ENCODE measurements around the gene C9orf78. TPM values are rescaled to one million over a fixed set of nuclear protein-coding genes. Genes with fewer than 3 reads are reported as not detected.

Gene C9orf78
- total RNA-seq, 2 donors from 2014 or later = 63.7 to 76.8 TPM

DNA sequence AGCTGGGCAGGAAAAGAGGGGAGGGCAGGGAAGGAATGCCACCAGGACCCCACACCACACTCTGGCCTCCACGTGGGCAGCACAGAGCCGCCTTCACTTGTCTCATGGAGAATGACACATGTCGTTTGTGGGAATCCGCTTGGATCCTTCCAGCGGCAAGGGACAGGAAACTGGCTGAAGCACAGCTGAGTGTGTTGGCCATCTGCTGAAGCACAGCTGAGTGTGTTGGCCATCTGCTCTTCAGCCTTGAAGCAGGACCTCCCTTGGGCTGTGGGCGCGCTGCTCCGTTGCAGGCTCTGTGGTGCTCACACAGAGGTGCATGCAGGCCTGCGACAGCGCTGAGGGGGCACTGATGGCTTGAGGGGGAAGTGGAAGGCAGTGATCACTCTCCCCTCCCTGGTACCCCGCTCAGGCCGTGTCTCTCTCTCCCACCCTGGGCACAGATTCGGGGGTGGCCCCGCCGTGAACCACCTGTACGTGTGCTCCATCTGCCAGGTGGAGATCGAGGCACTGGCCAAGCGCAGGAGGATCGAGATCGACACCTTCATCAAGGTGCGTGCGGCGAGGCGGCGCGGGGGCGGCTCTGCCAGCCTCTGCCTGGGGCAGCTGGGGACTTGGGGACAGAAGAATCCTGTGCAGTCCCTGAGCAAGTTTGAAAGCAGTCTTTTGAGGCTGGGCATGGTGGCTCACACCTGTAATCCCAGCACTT is 40.8 kb upstream of the C9orf78 start:
- intact Hi-C loops (cut with DNase I) = no loop called here
- Histone ChIP-seq H3K4me3 (no peak overlapping the region), H3K4me1 (replicated peaks) (no peaks in the 10 kb centered on the region), H3K27me3 (replicated peaks; ENCODE audit: insufficient read depth) (no peaks in the 10 kb centered on the region), H3K36me3 (peaks cover 18 to 41% of the 10 kb centered on the region in 2 donors), H3K9me3 (no peaks in the 10 kb centered on the region), H3K27ac (no peak overlapping the region)
- 96% methylated on average over 27 of the region's 27 CpGs for WGBS
- TF ChIP-seq POLR2AphosphoS5 (IDR thresholded peaks at IDR 0.05) (no peak), POLR2A (IDR thresholded peaks at IDR 0.05) (no peak)
- TF ChIP-seq, protein P1, sequence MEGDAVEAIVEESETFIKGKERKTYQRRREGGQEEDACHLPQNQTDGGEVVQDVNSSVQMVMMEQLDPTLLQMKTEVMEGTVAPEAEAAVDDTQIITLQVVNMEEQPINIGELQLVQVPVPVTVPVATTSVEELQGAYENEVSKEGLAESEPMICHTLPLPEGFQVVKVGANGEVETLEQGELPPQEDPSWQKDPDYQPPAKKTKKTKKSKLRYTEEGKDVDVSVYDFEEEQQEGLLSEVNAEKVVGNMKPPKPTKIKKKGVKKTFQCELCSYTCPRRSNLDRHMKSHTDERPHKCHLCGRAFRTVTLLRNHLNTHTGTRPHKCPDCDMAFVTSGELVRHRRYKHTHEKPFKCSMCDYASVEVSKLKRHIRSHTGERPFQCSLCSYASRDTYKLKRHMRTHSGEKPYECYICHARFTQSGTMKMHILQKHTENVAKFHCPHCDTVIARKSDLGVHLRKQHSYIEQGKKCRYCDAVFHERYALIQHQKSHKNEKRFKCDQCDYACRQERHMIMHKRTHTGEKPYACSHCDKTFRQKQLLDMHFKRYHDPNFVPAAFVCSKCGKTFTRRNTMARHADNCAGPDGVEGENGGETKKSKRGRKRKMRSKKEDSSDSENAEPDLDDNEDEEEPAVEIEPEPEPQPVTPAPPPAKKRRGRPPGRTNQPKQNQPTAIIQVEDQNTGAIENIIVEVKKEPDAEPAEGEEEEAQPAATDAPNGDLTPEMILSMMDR (IDR thresholded peaks at IDR 0.05) = no peak
- DNase-seq (ENCODE audit: low spot score) = no peak

DNA sequence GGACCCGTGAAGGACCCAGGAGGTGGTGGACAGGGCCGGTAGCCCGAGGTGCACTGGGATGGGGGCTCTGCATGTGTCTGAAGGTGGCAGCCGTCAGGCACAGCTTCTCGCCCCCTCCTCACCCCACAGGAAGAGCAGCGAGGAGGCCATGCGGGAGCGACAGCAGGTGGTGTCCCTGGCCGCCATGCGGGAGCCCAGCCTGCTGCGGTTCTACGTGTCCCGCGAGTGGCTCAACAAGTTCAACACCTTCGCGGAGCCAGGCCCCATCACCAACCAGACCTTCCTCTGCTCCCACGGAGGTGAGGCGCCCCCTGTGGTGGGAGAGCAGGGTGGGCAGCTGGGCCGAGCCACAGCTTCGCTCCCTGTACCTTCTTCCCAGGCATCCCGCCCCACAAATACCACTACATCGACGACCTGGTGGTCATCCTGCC is 40.1 kb upstream of the C9orf78 start:
- DNase-seq (ENCODE audit: low spot score) = no peak
- Histone ChIP-seq H3K9me3 (no peaks in the 10 kb centered on the region), H3K36me3 (peaks cover 18 to 34% of the 10 kb centered on the region in 2 donors), H3K27ac (no peak overlapping the region), H3K4me1 (replicated peaks) (no peaks in the 10 kb centered on the region), H3K4me3 (no peak overlapping the region), H3K27me3 (replicated peaks; ENCODE audit: insufficient read depth) (no peaks in the 10 kb centered on the region)
- TF ChIP-seq POLR2AphosphoS5 (IDR thresholded peaks at IDR 0.05) = no peak
- TF ChIP-seq, protein P1 (IDR thresholded peaks at IDR 0.05) = no peak
- no peak for TF ChIP-seq POLR2A (IDR thresholded peaks at IDR 0.05)
- WGBS = 87% methylated on average over 21 of the region's 23 CpGs
- intact Hi-C loops (cut with DNase I) = no loop called here

DNA sequence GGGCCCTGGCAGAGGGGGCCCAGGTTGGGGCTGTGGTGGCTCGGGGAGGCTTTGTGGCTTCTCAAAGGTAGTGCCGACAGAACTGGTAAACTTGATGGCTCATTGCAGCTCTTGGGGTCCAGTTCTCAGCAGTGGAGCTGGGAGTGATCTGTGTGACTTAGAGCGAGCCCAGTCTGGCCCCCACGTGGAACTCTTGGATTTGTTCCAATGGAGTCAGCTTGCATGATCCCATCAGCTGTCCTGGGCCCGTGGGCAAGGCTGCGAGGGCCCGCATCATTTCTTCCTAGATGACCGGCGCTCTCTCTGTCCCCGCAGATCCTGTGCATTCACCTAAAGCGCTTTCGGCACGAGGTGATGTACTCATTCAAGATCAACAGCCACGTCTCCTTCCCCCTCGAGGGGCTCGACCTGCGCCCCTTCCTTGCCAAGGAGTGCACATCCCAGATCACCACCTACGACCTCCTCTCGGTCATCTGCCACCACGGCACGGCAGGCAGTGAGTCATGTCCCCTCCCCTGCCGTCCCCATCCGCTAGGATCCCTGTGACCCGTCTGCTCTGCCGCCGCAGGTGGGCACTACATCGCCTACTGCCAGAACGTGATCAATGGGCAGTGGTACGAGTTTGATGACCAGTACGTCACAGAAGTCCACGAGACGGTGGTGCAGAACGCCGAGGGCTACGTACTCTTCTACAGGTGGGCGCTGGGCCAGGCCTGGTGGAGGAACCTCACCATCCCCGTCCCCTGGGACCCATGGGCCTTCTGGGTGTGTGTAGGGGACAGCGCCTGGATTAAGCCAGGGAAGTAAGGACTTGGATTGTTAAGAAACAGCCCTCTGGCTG is 39.4 kb upstream of the C9orf78 start:
- intact Hi-C loops (cut with DNase I) = no loop called here
- no peak overlapping the region for H3K4me3 ChIP-seq
- H3K27me3 ChIP-seq (replicated peaks; ENCODE audit: insufficient read depth) = no peaks in the 10 kb centered on the region
- no peaks in the 10 kb centered on the region for H3K9me3 ChIP-seq
- WGBS = 90% methylated on average over 38 of the region's 38 CpGs
- no peaks in the 10 kb centered on the region for H3K4me1 ChIP-seq (replicated peaks)
- no peak overlapping the region for H3K27ac ChIP-seq
- TF ChIP-seq, protein P1 (IDR thresholded peaks at IDR 0.05) = no peak
- TF ChIP-seq POLR2AphosphoS5 (IDR thresholded peaks at IDR 0.05) = no peak
- no peak for TF ChIP-seq POLR2A (IDR thresholded peaks at IDR 0.05)
- DNase-seq (ENCODE audit: low spot score) = no peak
- peaks cover 18 to 27% of the 10 kb centered on the region in 2 donors for H3K36me3 ChIP-seq

DNA sequence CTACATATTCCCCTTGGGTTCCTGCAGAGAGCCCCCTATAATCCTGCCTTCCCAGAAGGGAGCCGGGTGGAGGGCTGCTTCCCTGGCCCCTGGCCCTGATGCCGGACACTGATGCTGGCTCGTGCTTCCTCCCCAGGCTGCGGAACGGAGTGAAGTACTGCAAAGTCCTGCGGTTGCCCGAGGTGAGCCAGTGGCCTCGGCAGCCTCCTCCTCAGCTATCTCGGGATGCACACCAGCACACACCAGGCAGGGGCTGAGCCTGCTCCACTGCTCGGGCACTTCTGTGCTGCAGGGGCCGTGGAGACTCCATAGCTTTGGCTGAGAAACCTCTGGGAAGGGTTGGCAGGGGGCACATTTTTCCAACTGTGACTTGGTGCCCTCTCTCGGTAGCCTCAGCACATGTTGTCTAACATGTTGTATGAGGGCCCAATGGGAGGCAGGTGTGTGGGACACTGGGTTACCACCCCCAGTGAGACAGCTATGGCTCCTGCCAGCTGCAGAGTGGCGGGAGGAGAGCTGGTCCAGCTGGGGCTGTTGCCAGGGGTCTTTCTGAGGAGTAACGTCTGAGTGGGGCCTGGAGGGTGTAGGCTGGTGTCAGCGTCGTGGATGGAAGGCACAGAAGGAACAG is 38.6 kb upstream of the C9orf78 start:
- no peak for DNase-seq (ENCODE audit: low spot score)
- intact Hi-C loops (cut with DNase I) = no loop called here
- WGBS = 80% methylated on average over 16 of the region's 16 CpGs
- no peaks in the 10 kb centered on the region for H3K27me3 ChIP-seq (replicated peaks; ENCODE audit: insufficient read depth)
- H3K36me3 ChIP-seq = peaks cover 18 to 23% of the 10 kb centered on the region in 2 donors
- no peaks in the 10 kb centered on the region for H3K4me1 ChIP-seq (replicated peaks)
- no peaks in the 10 kb centered on the region for H3K9me3 ChIP-seq
- no peak overlapping the region for H3K4me3 ChIP-seq
- H3K27ac ChIP-seq = no peak overlapping the region
- TF ChIP-seq POLR2A (IDR thresholded peaks at IDR 0.05) = no peak

DNA sequence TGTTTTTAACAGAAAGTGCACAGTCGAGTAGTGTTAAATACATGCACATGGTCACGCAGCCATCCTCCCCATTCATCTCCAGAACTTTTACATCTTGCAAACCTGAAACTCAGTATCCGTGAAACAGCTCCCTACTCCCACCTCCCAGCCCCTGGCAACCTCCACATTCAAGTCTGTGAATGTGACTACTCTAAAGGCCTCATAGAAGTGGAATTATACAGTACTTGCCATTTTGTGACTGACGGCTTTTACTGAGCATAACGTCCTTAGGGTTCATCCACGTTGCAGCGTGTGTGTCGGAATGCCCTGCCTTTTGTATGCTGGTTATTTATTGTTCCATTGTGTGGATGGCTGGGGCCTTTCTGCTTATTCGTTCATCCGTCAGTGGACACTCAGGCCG is 36.0 kb upstream of the C9orf78 start:
- DNase-seq (ENCODE audit: low spot score) = no peak
- no peak overlapping the region for H3K4me3 ChIP-seq
- H3K27ac ChIP-seq = no peak overlapping the region
- intact Hi-C loops (cut with DNase I) = no loop called here
- TF ChIP-seq, protein P1 (IDR thresholded peaks at IDR 0.05) = no peak
- TF ChIP-seq POLR2A (IDR thresholded peaks at IDR 0.05) = no peak
- TF ChIP-seq POLR2AphosphoS5 (IDR thresholded peaks at IDR 0.05) = no peak
- H3K27me3 ChIP-seq (replicated peaks; ENCODE audit: insufficient read depth) = no peaks in the 10 kb centered on the region
- no peaks in the 10 kb centered on the region for H3K9me3 ChIP-seq
- H3K36me3 ChIP-seq = peaks cover 17 to 18% of the 10 kb centered on the region in 2 donors
- H3K4me1 ChIP-seq (replicated peaks) = no peaks in the 10 kb centered on the region
- WGBS = 86% methylated on average over 10 of the region's 11 CpGs
